Measurements from ENCODE around the gene ANO9. TPM values are rescaled to one million over a fixed set of nuclear protein-coding genes. Genes with fewer than 3 reads are reported as not detected.
"Not testable (repeated sequence)": the region's sequence is repeated elsewhere in the genome, so short reads cannot be mapped to it uniquely, and the experiment has no call there.

ANO9 gene
- polyA plus RNA-seq, 1 donor, result 0.20 TPM

GRCh38 chr11:416051-416756, 25.6 kb downstream of the ANO9 start:
- DNase-seq (ENCODE audit: low read depth), result no peak

GRCh38 chr11:415640-416041, 26.2 kb downstream of the ANO9 start:
- no peak for DNase-seq (ENCODE audit: low read depth)

- DNase-seq (ENCODE audit: low read depth), result no peak
Measured at GRCh38 chr11:414318-414857, 27.4 kb downstream of the ANO9 start.

GRCh38 chr11:413120-414081, 28.4 kb downstream of the ANO9 start:
- DNase-seq (ENCODE audit: low read depth), result no peak

GRCh38 chr11:412641-413119, 29.1 kb downstream of the ANO9 start:
- no peak for DNase-seq (ENCODE audit: low read depth)

GRCh38 chr11:411520-411919, 30.3 kb downstream of the ANO9 start:
- not testable (repeated sequence) for DNase-seq (ENCODE audit: low read depth)

GRCh38 chr11:410711-411110, 31.1 kb downstream of the ANO9 start:
- not testable (repeated sequence) for DNase-seq (ENCODE audit: low read depth)

GRCh38 chr11:409600-410483, 32.0 kb downstream of the ANO9 start:
- no peak for DNase-seq (ENCODE audit: low read depth)

- no peak for DNase-seq (ENCODE audit: low read depth)
Measured at GRCh38 chr11:409008-409599, 32.7 kb downstream of the ANO9 start.

- no peak for DNase-seq (ENCODE audit: low read depth)
Measured at GRCh38 chr11:408154-409007, 33.4 kb downstream of the ANO9 start.

GRCh38 chr11:407651-408123, 34.1 kb downstream of the ANO9 start:
- DNase-seq (ENCODE audit: low read depth), result no peak

- DNase-seq (ENCODE audit: low read depth), result no peak
Measured at GRCh38 chr11:406796-407650, 34.8 kb downstream of the ANO9 start.

- DNase-seq (ENCODE audit: low read depth), result no peak
Measured at GRCh38 chr11:405954-406795, 35.6 kb downstream of the ANO9 start.

GRCh38 chr11:405323-405953, 36.4 kb downstream of the ANO9 start:
- no peak for DNase-seq (ENCODE audit: low read depth)

- no peak for DNase-seq (ENCODE audit: low read depth)
Measured at GRCh38 chr11:404551-405264, 37.1 kb downstream of the ANO9 start.

GRCh38 chr11:403761-404431, 37.9 kb downstream of the ANO9 start:
- no peak for DNase-seq (ENCODE audit: low read depth)
